Renal cortex interstitium (tissue), 11 donors: Measurements from ENCODE around the gene EAF2. TPM values are rescaled to one million over a fixed set of nuclear protein-coding genes. Genes with fewer than 3 reads are reported as not detected.

ENCODE experiments used
- DNase-seq, 11 donors: peaks; one replicate each; pipeline ENCODE4 v3.0.0-alpha.2; 2013; ENCODE audit warnings: low read depth in 9 of 11, low spot score in 4 of 11; ENCODE audit errors: extremely low read depth in 1 of 11
- polyA plus RNA-seq, 3 donors: library from polyadenylated mRNA; unstranded; fragments of 120-200 nt; gene quantifications; one replicate each; pipeline ENCODE4 v1.2.1, GENCODE V29; 2013; ENCODE audit not compliant: insufficient read length in 3 of 3

EAF2 gene
- polyA plus RNA-seq, 3 donors = 7.8 to 10.3 (median 8.2) TPM

DNA sequence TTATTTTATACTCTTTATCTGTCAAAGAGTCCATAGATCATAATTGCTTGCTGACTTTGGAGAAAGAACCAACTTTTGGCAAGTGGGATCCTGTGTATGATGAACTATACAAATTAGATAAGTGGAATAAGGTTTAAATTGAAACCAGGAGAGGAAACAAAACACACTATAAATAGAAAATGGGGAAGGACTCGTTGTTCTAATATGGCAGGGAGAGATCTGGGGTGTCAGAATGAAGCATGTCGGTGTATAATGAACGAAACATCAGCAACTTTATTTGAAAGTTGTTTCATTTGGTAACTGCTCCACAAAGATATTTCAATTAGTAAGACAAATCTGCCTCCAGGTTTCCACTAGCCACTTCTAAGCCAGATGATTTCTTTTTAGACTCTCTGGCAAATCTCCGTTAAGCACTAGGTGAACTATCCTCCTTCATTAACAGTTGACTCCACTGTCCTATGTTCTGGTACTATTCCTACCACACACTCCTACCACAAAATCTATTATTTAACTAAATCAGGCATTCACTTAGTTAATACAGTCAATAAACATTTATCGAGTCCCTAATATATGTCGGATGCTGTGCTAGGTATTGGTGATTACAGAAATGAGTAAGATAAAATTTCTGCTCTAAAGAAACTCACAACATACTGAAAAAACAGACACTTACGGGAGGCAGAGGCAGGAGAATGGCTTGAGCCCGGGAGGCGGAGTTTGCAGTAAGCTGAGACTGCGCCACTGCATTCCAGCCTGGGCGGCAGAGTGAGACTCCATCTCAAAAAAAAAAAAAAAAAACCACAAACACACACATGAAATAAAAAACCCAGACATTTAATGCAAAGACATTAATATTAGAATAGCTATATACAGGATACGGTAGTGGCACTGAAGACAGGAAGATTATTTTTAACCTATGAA lies 79.3 kb downstream of the EAF2 start:
- DNase-seq = no peak

GRCh38 chr3:121916189-121916588 lies 81.2 kb downstream of the EAF2 start:
- no peak for DNase-seq

DNA sequence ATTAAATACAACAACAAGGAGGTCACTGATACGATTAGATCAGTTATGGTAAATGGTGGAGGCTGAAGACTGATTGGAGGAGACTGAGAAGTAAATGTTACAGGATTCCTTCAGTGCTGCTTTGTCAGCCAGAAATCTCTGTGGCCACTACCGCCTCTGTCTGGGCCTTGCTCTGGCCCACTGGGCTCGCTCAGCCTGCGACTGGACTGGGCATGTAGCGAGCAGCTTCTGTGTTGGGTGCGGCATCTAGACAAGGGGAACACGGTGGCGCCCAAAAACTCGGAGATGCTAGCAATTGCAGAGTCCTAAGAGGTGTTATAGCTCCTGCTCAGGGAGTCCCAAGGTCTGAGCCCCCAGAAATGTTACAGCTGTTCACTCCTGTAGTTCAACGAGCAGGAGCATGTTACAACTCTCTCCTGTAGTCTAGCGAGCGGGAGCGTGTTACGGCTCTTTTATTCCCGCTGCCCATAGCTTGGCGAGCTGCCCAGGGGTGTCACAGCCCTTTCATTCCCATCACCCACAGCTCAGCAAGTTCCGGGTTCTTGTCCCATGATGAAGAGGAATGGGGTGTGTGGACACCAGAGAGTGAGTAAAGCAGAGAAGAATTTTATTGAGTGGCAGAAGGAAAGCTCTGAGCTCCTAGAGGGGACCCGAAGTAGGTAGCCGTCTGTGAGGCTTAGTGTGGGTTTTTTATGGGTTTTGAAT lies 83.9 kb downstream of the EAF2 start:
- DNase-seq = no peak

- no peak for DNase-seq
Measured at GRCh38 chr3:121924734-121925133, 89.7 kb downstream of the EAF2 start.

- no peak for DNase-seq
Measured at GRCh38 chr3:121926380-121926779, 91.4 kb downstream of the EAF2 start.

Other genes starting within 250 kb of the EAF2 start
- under 1 TPM in 1 of 3 donors, not detected in 2; 0.03 TPM for gene FBXO40, start 241.8 kb upstream of the EAF2 start, polyA plus RNA-seq
- gene HCLS1, start 174.3 kb upstream of the EAF2 start, polyA plus RNA-seq = 1 to 10 TPM; 4.9 to 8.2 (median 7.6) TPM
- gene GOLGB1, start 85.5 kb upstream of the EAF2 start, polyA plus RNA-seq = 10 to 100 TPM; 80.1 to 98.1 (median 88.4) TPM
- 10 to 100 TPM; 29.3 to 44.5 (median 36.7) TPM for gene IQCB1, start 149 bp upstream of the EAF2 start, polyA plus RNA-seq
- gene SLC15A2, start 59.2 kb downstream of the EAF2 start, polyA plus RNA-seq = 10 to 100 TPM in 2 of 3 donors, 1 to 10 TPM in 1; 8.8 to 18.2 (median 12.7) TPM
- 1 to 10 TPM; 6.9 to 9.3 (median 7.6) TPM for gene ILDR1, start 187.0 kb downstream of the EAF2 start, polyA plus RNA-seq
- gene CD86, start 220.2 kb downstream of the EAF2 start, polyA plus RNA-seq = 1 to 10 TPM; 1.7 to 2.7 (median 1.9) TPM